B cell (primary cell): ENCODE data around the gene ATF1. TPM values are rescaled to one million over a fixed set of nuclear protein-coding genes. Genes with fewer than 3 reads are reported as not detected.

Experiments
- ATAC-seq: fragments of 200-7000 bp; cut with Tn5 transposase; one replicate; pipeline ENCODE4 v1.10.0; 2021; ENCODE audit warnings: low read depth, mild to moderate bottlenecking, moderate number of reproducible peaks, moderate library complexity
- CTCF ChIA-PET: fragments of 350-600 bp; sonication (Branson Sonifier 250); formaldehyde crosslinking; loops from one replicate; lab custom pipeline; 2021; ENCODE audit warnings: antibody characterized with exemption, inconsistent platforms; lab: Charles Lee
- POLR2A ChIA-PET: fragments of 350-600 bp; sonication (Branson Sonifier 250); formaldehyde crosslinking; loops from one replicate; lab custom pipeline; 2021; ENCODE audit warnings: antibody characterized with exemption; lab: Charles Lee
- DNase-seq: peaks from one replicate; pipeline ENCODE4 v3.0.0; 2013
- H2AFZ ChIP-seq: 2 replicates; pipeline ENCODE4 v1.6.1; 2012; ENCODE audit warnings: mild to moderate bottlenecking, low read depth, low read length; ENCODE audit not compliant: insufficient read depth, poor library complexity, severe bottlenecking
- H3K27ac ChIP-seq, 2 donors: 1 replicate in 1 of 2; 2 replicates in 1 of 2; pipeline ENCODE4 v1.5.1; 2012 to 2013; ENCODE audit warnings: low read length in 2 of 2, mild to moderate bottlenecking in 2 of 2, moderate library complexity in 1 of 2
- H3K27me3 ChIP-seq, 4 experiments: fragments of 200-600 bp in 1 of 4; sonication (generic) in 1 of 4; replicated peaks in 1 of 4; 1 replicate in 2 of 4; 2 replicates in 2 of 4; pipeline versions ENCODE4 v1.6.1 to v1.7.0; 2013 to 2016; ENCODE audit warnings: low read length in 3 of 4, mild to moderate bottlenecking in 2 of 4, mixed read lengths in 1 of 4, moderate library complexity in 1 of 4; ENCODE audit not compliant: insufficient read depth in 4 of 4, control insufficient read depth in 3 of 4; ENCODE audit errors: control extremely low read depth in 1 of 4
- H3K36me3 ChIP-seq, 2 experiments: replicated peaks in 1 of 2; 1 replicate in 1 of 2; 2 replicates in 1 of 2; pipeline versions ENCODE4 v1.6.1 to v1.7.1; 2013; ENCODE audit warnings: low read length in 1 of 2; ENCODE audit not compliant: insufficient read depth in 2 of 2, control insufficient read depth in 1 of 2; ENCODE audit errors: control extremely low read depth in 1 of 2, extremely low read depth in 1 of 2
- H3K4me1 ChIP-seq, 2 donors: fragments of 200-600 bp in 1 of 2; sonication (generic) in 1 of 2; 1 replicate in 1 of 2; 2 replicates in 1 of 2; pipeline versions ENCODE4 v1.5.1 to v1.6.1; 2013 to 2017; ENCODE audit warnings: low read length in 2 of 2; ENCODE audit not compliant: control insufficient read depth in 2 of 2, insufficient read depth in 2 of 2
- H3K4me2 ChIP-seq: replicated peaks from 2 replicates; pipeline ENCODE3; 2012; ENCODE audit warnings: mild to moderate bottlenecking, low read depth, low read length; ENCODE audit not compliant: poor library complexity, severe bottlenecking
- H3K4me3 ChIP-seq, 5 experiments: fragments of 200-600 bp in 1 of 5; sonication (generic) in 1 of 5; 1 replicate in 3 of 5; 2 replicates in 2 of 5; pipeline versions ENCODE4 v1.5.1 to v1.7.0; 2011 to 2016; ENCODE audit warnings: low read length in 4 of 5, mild to moderate bottlenecking in 4 of 5, low read depth in 2 of 5, control low read depth in 1 of 5, moderate library complexity in 1 of 5; ENCODE audit not compliant: insufficient read depth in 1 of 5; ENCODE audit errors: control extremely low read depth in 1 of 5, extremely low read depth in 1 of 5
- H3K79me2 ChIP-seq: fragments of 200-600 bp; sonication (generic); one replicate; pipeline ENCODE4 v1.6.0; 2016; ENCODE audit warnings: low read length; ENCODE audit not compliant: control insufficient read depth, insufficient read depth
- H3K9ac ChIP-seq: fragments of 200-600 bp; sonication (generic); 2 replicates; pipeline ENCODE4 v1.6.1; 2017; ENCODE audit warnings: mild to moderate bottlenecking, low read length, moderate library complexity
- H3K9me3 ChIP-seq, 3 donors: one replicate each; pipeline versions ENCODE4 v1.6.1 to v1.7.1; 2013; ENCODE audit warnings: low read length in 2 of 3; ENCODE audit not compliant: control insufficient read depth in 2 of 3, insufficient read depth in 1 of 3; ENCODE audit errors: control extremely low read depth in 1 of 3
- H4K20me1 ChIP-seq: 2 replicates; pipeline ENCODE4 v1.6.0; 2012; ENCODE audit warnings: mild to moderate bottlenecking, low read length; ENCODE audit not compliant: insufficient read depth, control insufficient read depth, poor library complexity, severe bottlenecking
- H3K27ac Mint-ChIP-seq: one replicate; pipeline ENCODE4 v1.8.0; 2021; ENCODE audit warnings: mixed read lengths
- H3K27me3 Mint-ChIP-seq: one replicate; pipeline ENCODE4 v1.8.0; 2021; ENCODE audit warnings: mixed read lengths
- H3K4me1 Mint-ChIP-seq: one replicate; pipeline ENCODE4 v1.8.0; 2021; ENCODE audit warnings: mixed read lengths
- H3K4me3 Mint-ChIP-seq: one replicate; pipeline ENCODE4 v1.8.0; 2021; ENCODE audit warnings: mixed read lengths
- H3K9me3 Mint-ChIP-seq: one replicate; pipeline ENCODE4 v1.8.0; 2022; ENCODE audit warnings: mixed read lengths; ENCODE audit not compliant: insufficient read depth
- CTCF ChIP-seq: fragments of 200-600 bp; IDR thresholded peaks from one replicate; pipeline ENCODE4 v1.8.0; 2022; ENCODE audit warnings: antibody characterized with exemption, mild to moderate bottlenecking
- EZH2 ChIP-seq: IDR thresholded peaks from 2 replicates; pipeline ENCODE4 v1.6.1; 2012; ENCODE audit warnings: borderline replicate concordance, low read depth, mild to moderate bottlenecking, moderate library complexity, low read length; ENCODE audit not compliant: insufficient read depth, poor library complexity, severe bottlenecking
- WGBS: methylation state at CpG from one replicate; pipeline ENCODE4 v1.1.5; 2013; ENCODE audit warnings: missing lambda C conversion rate; ENCODE audit not compliant: insufficient coverage; 5-methylcytosine and 5-hydroxymethylcytosine counted together
- intact Hi-C: fragments of 100-400 bp; cut with micrococcal nuclease; formaldehyde crosslinking; loops from one replicate; pipeline ENCODE4 v1.10.0; 2022
- polyA plus RNA-seq: library from polyadenylated mRNA; depleted of rRNA; stranded (reverse); fragments of >200 nt; gene quantifications from 2 replicates; pipeline ENCODE4 v1.2.3, GENCODE V29; 2012
- total RNA-seq, 2 donors: library from RNA; stranded (reverse); fragments of 120-200 nt in 1 of 2; gene quantifications; 1 replicate in 1 of 2; 2 replicates in 1 of 2; pipeline versions ENCODE4 v1.2.3 to v1.2.4, GENCODE V29; 2013 to 2022

ATF1 gene
- total and polyA plus RNA-seq, 2 donors (not counting 1 experiment from before 2014, with no cell fraction given) = 17.2 to 39.5 TPM

- intact Hi-C loops = no loop called here
- no peak for TF ChIP-seq CTCF
- no peak for TF ChIP-seq EZH2
- ATAC-seq (no peak), DNase-seq (no peak)
- Histone ChIP-seq H3K27me3 (no peaks in the 10 kb centered on the region), H4K20me1 (peaks cover 27% of the 10 kb centered on the region), H2AFZ (no peak overlapping the region), H3K4me3 (no peak overlapping the region), H3K9ac (no peak overlapping the region), H3K36me3 (peaks cover 18 to 32% of the 10 kb centered on the region in 2 experiments), H3K9me3 (peaks cover 0 to 11% (median 4%) of the 10 kb centered on the region in 3 donors), H3K79me2 (peaks cover 58% of the 10 kb centered on the region), H3K27ac (no peak overlapping the region), H3K4me2 (no peak overlapping the region), H3K4me1 (no peaks in the 10 kb centered on the region)
- POLR2A ChIA-PET = no interaction called here
- peak overlapping the region; percentile 2 for H3K27ac Mint-ChIP-seq
- no peaks in the 10 kb centered on the region for H3K27me3 Mint-ChIP-seq
- peaks cover 13% of the 10 kb centered on the region for H3K4me1 Mint-ChIP-seq
- H3K4me3 Mint-ChIP-seq = no peak overlapping the region
- peaks cover 2% of the 10 kb centered on the region for H3K9me3 Mint-ChIP-seq
- WGBS = no CpG with 5 or more reads among the region's 3 CpGs
- CTCF ChIA-PET = no interaction called here
Measured at GRCh38 chr12:50786498-50787231, 22.8 kb downstream of the ATF1 start.

GRCh38 chr12:50787618-50788017, 23.7 kb downstream of the ATF1 start:
- H3K4me3 Mint-ChIP-seq = no peak overlapping the region
- no peak overlapping the region for H3K9ac ChIP-seq
- POLR2A ChIA-PET = no interaction called here

More at GRCh38 chr12:50787618-50788017, 23.7 kb downstream of the ATF1 start:
- H2AFZ ChIP-seq = no peak overlapping the region
- Mint-ChIP-seq H3K9me3 (peaks cover 2% of the 10 kb centered on the region), H3K27me3 (no peaks in the 10 kb centered on the region), H3K4me1 (peaks cover 16% of the 10 kb centered on the region), H3K27ac (no peak overlapping the region)
- intact Hi-C loops = no loop called here
- H3K79me2 ChIP-seq = peaks cover 58% of the 10 kb centered on the region
- CTCF ChIA-PET = interaction anchor here (1.1 kb wide), 1 partner anchor 10 kb away, joined by 3 read pairs; no protein-coding TSS in a partner anchor
- H3K4me2 ChIP-seq = no peak overlapping the region
- no peak overlapping the region for H3K27ac ChIP-seq
- no peak for DNase-seq
- no peaks in the 10 kb centered on the region for H3K27me3 ChIP-seq
- H4K20me1 ChIP-seq = peaks cover 27% of the 10 kb centered on the region
- H3K36me3 ChIP-seq = peaks cover 16 to 29% of the 10 kb centered on the region in 2 experiments
- WGBS = 100% methylated on average over 1 of the region's 2 CpGs
- no peak overlapping the region for H3K4me3 ChIP-seq
- no peaks in the 10 kb centered on the region for H3K4me1 ChIP-seq
- H3K9me3 ChIP-seq = peaks cover 0 to 11% (median 4%) of the 10 kb centered on the region in 3 donors
- no peak for TF ChIP-seq CTCF
- no peak for TF ChIP-seq EZH2
- ATAC-seq = no peak
